Jurkat, Clone E6-1 (cell line): ENCODE data around the gene ARID2.

Experiments used
- DNase-seq: peaks from one replicate; pipeline ENCODE4 v3.0.0-alpha.2; 2011; ENCODE audit warnings: low read depth, low spot score
- H3K4me3 ChIP-seq: 2 replicates; pipeline ENCODE4 v1.5.1; 2011; ENCODE audit warnings: mild to moderate bottlenecking, low read length, control low read depth, moderate library complexity

ARID2 gene

DNA sequence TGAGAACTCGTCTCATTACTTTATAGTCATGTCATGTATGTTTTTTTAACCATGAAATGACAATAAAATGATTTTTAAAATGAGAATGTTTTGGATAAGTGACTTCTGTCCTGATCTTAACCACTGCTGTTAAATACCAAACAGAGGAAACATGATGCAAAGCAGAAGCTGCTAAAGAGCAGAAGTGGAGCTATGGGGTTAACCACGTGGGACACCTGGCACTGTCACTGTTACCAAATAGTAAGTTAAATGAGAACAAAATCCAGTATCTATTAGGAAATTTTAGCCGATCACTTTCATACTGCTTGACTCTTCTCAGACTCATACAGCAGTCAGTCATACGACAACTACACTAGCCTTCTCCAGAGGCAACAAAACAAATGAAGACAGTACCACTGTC lies 178.4 kb downstream of the ARID2 start:
- no peak for DNase-seq
- no peak overlapping the region for H3K4me3 ChIP-seq

DNA sequence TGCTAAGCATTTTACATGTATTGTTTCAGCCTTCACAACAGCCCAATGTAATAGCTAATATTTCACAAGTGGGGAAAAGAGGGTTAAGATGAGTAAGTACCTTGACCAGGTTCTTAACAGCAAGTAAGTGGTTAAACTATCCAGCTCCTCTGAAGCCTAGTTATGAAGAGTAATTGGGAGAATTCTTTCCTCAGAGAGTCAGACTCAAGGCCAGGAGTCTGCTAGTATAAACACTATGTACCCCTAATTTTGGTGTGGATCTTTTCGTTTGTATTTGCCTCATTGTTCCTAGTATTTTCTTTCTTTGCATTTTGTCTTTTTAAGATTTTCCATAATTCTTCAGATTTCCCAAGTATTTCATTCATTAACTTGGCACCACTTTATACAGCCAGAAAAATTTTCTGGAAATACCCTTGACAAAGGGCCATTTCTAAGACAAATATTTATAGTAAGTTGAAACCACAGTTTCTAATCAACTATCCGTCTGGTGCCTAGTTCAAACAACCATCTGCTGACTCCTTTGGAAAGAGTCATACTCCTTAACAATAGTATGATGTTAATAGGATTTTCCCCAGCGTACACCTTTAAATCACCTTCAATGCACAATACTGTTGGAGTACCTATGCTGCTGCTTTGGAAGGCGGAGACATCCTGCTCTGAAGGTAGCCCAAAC lies 179.7 kb downstream of the ARID2 start:
- no peak for DNase-seq
- no peak overlapping the region for H3K4me3 ChIP-seq

DNA sequence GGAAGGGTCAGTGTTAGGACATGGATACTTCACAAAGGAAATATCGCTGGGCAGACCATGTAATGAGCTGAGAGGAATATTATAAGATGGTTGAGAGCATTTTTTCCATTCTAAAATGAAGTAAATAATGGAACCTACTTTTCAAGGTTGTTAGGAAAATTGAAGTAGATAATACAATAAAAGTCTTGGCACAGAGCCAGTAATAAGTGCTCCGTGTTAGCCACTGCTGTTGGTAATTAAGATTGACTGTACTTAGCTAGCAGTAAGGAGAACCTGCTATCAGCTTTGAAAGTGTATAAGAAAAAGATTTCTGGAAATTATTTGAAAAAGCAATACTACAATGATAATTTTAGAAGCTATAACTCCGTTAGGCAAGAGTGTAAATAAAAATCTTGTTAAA lies 183.3 kb downstream of the ARID2 start:
- H3K4me3 ChIP-seq = no peak overlapping the region
- DNase-seq = no peak

DNA sequence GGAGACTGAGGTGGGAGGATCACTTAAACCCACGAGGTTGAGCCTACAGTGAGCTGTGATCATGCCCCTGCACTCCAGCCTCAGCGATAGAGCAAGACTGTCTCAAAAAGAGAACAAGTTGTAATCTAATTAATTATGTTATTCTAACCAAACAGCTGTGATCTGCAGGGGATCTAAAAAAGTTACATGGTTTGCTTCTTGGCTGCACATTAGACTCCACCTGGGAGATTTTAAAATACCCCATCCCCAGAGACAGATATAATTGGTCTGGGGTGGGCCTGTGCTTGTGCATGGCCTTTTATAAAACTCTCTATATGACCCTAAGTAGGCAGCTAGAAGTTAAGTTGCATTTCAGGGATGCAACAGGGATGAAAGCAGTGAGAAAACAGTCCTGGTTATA lies 184.1 kb downstream of the ARID2 start:
- no peak overlapping the region for H3K4me3 ChIP-seq
- no peak for DNase-seq

DNA sequence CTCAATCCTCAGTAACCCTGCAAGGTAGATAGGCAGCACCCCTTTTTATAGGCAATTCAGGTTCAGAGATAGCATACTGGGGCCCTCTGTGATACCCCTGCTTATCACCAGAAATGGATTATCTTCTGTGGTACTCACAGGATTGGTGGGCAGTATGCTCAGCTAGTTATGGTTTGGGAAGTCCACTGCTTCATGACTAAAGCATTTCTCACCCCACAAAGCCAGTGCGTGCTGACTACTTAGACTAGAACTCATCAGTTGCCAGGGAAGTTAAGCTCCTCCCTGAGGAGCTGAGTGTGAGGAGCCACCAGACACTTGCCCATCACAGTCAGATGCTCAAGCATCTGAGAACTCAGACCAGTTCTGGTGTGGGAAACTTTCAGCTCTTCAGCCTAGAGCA lies 184.6 kb downstream of the ARID2 start:
- no peak for DNase-seq
- H3K4me3 ChIP-seq = no peak overlapping the region

DNA sequence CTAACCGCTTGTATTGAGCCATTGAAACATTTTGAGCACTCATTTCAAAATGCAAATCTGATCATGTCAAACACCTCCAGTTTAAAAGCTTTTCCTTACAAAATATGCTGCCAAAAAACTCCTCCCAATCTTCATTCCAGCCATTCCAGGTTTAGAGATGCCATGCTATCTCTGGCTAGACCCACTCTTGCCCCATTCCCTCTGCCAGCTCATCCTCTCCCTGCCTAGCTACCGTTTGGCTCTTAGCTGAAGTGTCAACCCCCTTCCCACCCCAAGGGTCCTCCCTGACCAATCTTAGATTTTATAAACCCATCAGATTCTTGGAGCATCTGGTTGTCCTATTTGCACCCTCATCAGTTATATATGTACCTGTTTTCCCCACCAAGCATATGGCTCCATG lies 185.9 kb downstream of the ARID2 start:
- no peak for DNase-seq
- no peak overlapping the region for H3K4me3 ChIP-seq

DNA sequence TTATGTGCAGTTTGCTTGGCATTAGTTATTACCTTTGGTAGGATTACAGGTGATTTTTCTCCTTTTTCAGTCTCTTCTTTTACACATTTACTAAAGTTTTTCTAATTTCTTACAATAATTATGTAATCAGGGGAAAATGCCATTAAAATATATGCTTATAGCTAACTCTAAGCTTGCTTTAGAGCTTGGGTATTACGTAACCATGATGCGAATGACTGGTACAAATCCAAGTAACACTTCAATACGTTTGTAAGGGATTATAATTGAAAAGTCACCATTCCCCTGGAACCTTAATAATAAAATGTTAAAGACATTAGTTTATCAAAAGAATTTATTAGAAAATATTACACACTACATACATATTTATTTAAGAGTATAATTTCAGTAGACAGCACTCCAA lies 189.3 kb downstream of the ARID2 start:
- no peak for DNase-seq

DNA sequence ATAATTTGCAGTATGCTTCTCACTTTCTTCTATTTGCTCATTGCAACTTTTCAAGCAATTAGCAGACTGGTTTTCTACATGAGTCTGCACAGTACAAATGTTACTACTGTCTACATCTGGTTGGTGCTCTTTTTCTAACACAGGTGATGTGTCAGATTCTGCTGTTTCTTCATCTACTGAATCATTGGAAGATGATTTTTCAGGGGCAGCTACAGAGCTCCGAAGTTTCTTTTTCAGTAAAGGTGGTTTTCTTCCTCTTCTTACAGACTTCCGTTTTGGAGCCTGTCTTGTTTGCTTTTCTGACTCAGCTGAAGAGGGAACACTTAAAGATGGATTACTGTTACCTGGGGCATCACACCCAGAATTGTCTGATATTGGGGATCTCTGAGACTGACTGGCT lies 198.8 kb downstream of the ARID2 start:
- no peak for DNase-seq
- no peak overlapping the region for H3K4me3 ChIP-seq

More for the DNA sequence above, 189.3 kb downstream of the ARID2 start:
- H3K4me3 ChIP-seq = no peak overlapping the region

DNA sequence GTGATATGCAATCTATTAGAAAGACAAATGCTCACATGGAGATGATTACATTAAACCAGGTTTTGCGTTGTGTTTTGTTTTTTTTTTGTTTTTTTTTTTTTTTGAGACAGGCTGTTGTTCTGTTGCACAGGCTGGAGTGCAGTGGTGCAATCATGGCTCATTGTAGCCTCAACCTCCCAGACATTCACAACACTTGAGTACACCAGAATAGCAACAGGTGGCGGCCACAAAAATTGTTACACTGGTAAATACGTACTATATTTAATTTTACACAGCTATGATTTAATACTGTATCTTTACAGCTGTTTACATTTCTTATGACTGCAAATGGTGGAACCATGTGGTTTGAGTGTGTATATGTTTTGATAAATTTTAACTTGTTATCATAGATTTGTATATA lies 200.9 kb downstream of the ARID2 start:
- no peak for DNase-seq
- H3K4me3 ChIP-seq = no peak overlapping the region

DNA sequence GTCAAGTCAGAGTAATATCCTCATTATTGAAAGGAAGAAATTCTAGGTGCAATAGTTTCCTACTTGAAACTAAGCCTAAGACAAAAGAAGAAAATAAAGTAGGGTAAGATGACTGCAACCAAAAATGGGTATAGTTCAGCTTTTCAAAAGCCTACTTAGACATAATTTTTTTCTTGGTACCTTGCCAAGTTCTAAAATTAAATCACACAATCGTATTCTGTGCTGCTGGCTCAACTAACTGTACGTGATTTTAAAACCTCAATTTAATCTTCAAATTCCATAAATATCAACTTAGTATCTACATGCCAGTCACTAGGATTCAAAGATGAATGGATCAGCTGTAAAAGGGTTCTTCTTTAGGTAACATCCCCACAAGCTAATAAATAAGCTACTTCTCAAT lies 204.0 kb downstream of the ARID2 start:
- no peak overlapping the region for H3K4me3 ChIP-seq
- no peak for DNase-seq

DNA sequence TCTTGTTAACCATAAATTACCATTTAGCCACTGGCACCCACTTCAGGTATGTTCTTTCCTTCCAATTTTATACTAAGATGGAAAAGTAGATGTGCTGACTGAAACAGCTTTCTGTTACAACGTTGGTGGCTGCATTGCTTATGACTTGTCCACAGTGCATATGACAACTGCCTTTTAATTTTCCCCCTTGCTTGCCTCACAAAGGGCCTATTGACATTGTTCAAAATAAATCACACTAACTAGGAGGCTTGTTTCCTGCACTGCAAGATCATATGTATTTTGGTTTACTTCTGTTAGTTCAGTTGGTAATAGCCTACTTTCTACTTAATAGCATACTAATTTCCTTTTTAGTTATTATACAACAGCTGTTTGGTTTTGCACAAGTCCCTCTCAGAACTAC lies 205.4 kb downstream of the ARID2 start:
- H3K4me3 ChIP-seq = no peak overlapping the region
- DNase-seq = no peak

DNA sequence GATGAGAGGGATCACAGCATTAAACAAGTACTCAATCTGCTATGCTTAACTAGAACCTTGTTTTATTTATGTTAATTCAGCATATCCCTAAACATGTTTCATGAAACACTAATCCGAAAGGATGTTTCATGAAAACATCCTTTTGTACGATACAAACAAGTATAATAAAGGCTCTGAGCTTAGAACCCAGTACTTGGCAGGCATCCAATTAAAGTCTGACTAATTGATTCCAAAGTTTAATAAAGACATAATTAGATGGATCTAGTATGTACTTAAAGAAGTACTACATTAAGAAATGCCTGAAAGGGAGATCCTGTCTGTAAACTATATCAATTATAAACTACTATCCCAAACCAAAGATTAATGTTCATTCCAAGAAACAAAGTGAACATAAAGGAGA lies 209.1 kb downstream of the ARID2 start:
- DNase-seq = no peak
- H3K4me3 ChIP-seq = no peak overlapping the region

DNA sequence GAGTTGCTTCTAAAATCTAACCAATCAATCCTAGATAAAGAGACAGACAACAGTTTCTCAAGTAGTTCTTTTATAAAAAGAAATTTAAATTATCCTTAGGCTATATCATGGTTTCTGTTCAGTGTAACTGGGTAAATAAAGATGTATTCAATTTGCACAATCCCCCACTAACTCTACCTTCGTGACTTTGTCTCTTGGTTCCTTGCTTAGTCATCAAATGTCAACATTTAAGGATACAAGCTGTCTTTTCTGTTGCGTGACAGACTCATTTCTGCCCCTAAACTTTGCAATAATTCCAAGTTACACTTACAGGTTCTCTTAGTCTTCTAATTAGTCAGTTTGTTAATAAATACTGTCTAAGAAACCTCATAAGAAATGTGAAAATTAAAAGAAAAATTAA lies 210.3 kb downstream of the ARID2 start:
- no peak for DNase-seq
- H3K4me3 ChIP-seq = no peak overlapping the region

DNA sequence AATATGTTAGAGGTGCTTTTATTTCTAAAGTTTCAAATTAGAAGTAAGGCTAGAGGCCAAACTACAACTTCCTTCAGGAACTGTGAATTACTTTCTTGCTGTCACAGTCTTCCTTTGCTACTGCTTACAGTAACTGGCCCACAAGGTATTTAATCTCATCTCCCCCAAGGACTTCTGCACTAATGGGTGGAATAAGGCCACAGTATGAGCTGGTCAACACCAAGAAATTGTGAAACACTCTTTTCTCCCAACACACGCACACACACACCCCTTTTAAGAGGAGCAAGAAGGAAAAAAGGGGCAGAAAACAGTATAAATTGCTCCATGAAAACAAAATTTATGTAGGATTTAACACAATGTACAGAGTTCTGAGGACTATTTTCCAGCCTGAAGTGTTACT lies 215.3 kb downstream of the ARID2 start:
- no peak overlapping the region for H3K4me3 ChIP-seq
- no peak for DNase-seq

DNA sequence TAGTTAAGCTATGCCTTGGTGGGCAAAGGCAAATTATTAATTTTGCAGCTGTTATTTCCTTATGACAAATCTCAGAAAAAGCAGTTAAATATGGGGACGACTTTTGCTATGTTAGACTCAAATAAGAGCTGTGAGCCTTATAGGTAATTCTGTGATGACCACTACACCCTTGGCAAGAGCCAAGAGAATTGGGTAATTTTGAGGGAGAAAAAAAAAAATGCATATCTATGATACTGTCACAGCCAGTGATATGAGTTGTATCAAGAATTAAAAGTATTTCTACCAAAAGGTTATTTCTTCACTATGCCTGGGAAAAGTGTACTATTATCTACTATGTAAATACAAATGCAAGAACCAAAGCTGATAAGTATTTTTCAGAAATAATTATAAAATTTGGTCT lies 216.9 kb downstream of the ARID2 start:
- no peak overlapping the region for H3K4me3 ChIP-seq
- DNase-seq = no peak

DNA sequence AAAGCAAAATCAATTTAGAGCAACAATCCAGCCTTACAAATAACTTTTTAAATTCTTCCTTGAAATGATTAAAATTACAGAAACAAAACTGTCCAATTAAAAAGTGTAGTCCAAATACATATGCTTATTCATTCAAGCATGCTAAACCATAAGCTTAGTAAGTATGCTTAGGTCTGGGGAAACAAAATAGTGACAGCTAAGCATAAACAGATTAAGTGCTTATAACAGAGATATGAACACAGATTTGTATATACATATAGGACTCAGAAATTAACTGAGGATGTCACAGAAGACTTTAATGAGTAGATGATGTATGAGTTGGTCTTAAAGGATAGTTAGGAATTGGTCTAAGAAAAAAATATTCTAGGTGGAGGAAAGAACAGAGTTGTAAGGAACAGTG lies 219.0 kb downstream of the ARID2 start:
- H3K4me3 ChIP-seq = no peak overlapping the region
- DNase-seq = no peak
